Superior temporal gyrus (tissue), 1 donor: Measurements from ENCODE around the gene RPL10.

Experiments used
- DNase-seq: peaks from one replicate; pipeline ENCODE4 v3.0.0-alpha.2; 2016; ENCODE audit errors: extremely low spot score

Gene RPL10

GRCh38 chrX:154397888-154398667 is at the start of gene RPL10:
Gene RPL10 (plus strand): TSS chrX:154398377. CDS start chrX:154398520, 143 bp downstream.
- peak; percentile 95 for DNase-seq

GRCh38 chrX:154348646-154349358 is 49.4 kb upstream of the RPL10 start:
- no peak for DNase-seq

GRCh38 chrX:154349359-154349935 is 48.7 kb upstream of the RPL10 start:
- no peak for DNase-seq

GRCh38 chrX:154349979-154350378 is 48.2 kb upstream of the RPL10 start:
- DNase-seq, result no peak

GRCh38 chrX:154350429-154351182 is 47.6 kb upstream of the RPL10 start:
- no peak for DNase-seq

GRCh38 chrX:154351183-154352011 is 46.8 kb upstream of the RPL10 start:
- DNase-seq, result no peak

- DNase-seq, result no peak
Observed at GRCh38 chrX:154352012-154352401, 46.2 kb upstream of the RPL10 start.

- no peak for DNase-seq
Observed at GRCh38 chrX:154352466-154352865, 45.7 kb upstream of the RPL10 start.

GRCh38 chrX:154353172-154353843 is 44.9 kb upstream of the RPL10 start:
- DNase-seq, result no peak

- DNase-seq, result no peak
Observed at GRCh38 chrX:154354013-154354412, 44.2 kb upstream of the RPL10 start.

GRCh38 chrX:154354516-154354915 is 43.7 kb upstream of the RPL10 start:
- DNase-seq, result no peak

GRCh38 chrX:154355094-154355775 is 42.9 kb upstream of the RPL10 start:
- DNase-seq, result no peak

GRCh38 chrX:154355776-154356140 is 42.4 kb upstream of the RPL10 start:
- DNase-seq, result no peak

- DNase-seq, result no peak
Observed at GRCh38 chrX:154356596-154356995, 41.6 kb upstream of the RPL10 start.

GRCh38 chrX:154357205-154357604 is 41.0 kb upstream of the RPL10 start:
- DNase-seq, result no peak

GRCh38 chrX:154358011-154358410 is 40.2 kb upstream of the RPL10 start:
- DNase-seq, result no peak

- DNase-seq, result no peak
Observed at GRCh38 chrX:154358829-154359228, 39.3 kb upstream of the RPL10 start.

- DNase-seq, result no peak
Observed at GRCh38 chrX:154359362-154360154, 38.6 kb upstream of the RPL10 start.

GRCh38 chrX:154360155-154360713 is 37.9 kb upstream of the RPL10 start:
- no peak for DNase-seq
